ENCODE measurements around the gene CCDC57.
"Not testable (repeated sequence)": the region's sequence is repeated elsewhere in the genome, so short reads cannot be mapped to it uniquely, and the experiment has no call there.

The CCDC57 gene

DNA sequence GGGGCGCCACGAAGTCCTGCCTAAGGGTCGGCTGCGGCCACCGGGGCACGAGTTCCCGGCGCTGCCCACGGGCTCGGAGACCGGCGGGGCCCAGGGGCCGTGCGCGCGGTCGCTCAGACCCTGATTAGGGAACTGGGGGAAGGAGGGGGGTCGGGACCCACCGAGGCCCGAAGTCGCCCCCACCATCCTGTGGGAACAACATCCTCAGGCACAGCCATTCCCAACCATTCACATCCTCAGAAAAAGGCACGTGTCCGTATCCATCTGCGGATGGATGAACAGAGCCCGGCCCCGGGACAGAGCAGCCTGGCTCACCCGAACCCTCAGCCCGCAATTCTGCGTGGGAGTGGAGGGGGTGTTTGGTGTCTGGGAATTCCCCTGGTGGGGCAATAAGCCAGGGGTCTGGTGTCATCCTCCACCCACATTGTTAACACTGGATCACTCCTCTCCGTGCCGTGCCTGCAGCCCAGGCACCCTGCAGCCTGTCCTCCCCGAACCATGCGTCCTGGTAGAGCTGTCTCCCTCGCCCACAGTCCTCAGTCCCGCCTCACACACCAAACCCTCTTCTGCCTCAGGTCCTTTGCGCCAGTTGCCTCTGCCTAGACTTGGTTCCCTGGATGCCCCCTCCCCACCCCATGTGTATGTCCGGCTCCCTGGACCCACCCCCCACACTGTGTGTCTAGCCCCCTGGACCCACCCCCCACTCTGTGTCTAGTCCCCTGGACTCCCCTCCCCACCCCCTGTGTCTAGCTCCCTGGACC is 789 bp upstream of the CCDC57 start:
- DNase-seq = peak in 34 of 56 donors; percentile 10 to 76 (median 48)

DNA sequence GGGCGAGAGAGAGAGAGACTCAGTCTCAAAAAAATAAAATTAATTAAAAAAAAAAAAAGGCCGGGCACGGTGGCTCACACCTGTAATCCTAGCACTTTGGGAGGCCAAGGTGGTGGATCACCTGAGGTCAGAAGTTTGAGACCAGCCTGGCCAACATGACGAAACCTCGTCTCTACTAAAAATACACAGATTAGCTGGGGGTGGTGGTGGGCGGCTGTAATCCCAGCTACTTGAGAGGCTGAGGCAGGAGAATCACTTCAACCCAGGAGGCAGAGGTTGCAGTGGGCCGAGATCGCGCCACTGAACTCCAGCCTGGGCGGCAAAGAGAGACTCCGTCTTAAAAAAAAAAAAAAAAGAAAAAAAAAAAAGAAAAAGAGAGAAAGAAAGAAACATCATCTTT is 2.0 kb downstream of the CCDC57 start:
- DNase-seq = not testable (repeated sequence)

DNA sequence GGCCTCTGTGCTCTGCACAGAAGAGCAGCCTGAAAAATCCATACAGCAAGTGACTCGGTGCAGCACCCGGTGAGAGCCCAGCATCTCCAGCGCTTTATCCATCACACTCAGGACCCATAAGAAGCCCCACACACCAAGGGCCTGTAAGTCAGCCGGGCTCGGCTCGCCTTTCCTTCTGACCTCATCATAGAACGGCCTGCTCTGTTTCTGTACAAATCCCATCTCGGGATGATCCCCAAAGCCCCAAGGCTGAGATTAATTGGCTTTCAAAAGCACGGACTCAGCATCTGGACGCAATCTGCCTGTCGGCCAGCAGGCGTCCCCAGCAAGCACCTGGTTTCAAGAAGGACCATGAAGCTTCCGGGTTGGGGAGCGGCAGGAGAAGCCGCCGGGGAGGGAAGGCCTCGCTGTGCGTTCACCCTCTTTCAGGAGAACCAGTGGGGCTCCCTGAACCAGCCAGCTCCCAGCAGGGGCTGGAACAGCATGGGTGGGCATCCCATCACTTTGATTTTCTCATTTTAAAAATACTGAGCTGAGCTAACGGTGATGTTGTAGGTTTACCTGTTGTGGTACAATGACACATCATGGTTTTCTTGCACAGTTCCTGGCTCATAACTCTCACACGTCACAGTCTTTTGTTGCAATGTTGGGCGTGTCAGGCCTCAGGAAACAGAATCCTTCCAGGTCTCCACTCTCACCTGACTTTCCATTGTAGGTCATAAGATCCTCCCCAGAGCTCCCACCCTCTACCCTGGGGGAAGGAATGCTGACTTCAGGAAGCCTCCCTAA is 6.7 kb downstream of the CCDC57 start:
- peak in 49 of 56 donors; percentile 13 to 84 (median 51) for DNase-seq

DNA sequence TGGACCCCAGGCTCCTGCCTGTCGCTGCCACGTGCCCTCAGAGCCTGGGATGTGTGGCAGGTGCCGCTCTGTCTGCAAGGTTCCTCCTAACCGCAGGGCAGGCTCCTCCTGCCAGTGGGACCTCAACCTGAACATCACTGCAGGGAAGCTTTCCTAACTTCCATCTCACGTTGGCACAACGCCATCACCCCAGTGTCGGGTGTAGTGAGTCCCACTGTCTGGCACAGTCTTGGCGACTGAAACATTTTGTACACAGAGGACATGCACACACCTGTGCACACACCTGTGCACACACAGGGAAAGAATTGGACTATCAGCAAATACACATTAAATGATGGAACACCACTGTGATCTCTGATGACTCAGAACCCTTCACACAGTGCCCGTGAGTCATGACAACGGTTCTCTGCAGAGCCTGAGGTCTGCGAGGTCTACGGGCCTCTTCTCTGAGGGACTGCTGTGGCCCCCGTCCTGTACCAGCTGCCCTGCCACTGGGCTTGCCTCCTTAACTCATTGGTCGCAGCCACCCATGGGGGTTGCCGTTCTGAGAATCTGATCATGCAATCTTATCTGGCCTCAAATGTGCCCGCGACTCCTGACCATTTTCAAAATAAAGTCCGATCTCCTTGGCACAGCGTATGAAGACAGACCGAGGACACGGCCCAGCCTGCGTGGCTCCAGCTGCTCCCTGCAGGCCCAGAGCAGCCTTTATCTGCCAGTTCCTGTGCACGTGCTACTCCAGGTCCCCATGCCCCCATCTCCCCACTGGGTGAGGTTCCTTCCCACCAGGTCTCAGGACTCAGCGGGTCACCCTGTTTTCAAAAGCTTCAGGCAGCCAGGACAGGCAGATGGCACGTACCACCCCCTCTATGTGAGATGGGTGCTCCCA is 7.6 kb downstream of the CCDC57 start:
- peak in 3 of 56 donors; percentile 18 to 35 (median 18) for DNase-seq

DNA sequence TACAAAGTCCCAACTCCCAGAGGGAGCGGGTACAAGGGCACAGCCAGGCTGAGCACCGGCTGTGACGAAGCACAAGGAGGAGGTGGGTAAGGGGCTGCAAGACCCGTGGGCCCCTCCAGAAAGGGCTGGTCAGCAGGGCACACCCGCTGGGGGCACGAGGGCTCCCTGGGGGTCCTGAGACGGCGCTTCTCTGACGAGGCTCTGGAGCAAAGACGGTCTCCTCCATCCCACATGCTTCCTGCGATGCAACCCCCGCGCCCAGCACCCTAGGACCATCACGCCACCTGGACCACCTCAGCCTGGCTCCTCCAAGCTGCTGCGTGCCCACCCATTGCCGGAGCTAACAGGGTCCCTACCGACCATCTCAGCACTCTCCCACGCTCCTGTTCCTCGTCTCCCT is 8.7 kb downstream of the CCDC57 start:
- DNase-seq = no peak

DNA sequence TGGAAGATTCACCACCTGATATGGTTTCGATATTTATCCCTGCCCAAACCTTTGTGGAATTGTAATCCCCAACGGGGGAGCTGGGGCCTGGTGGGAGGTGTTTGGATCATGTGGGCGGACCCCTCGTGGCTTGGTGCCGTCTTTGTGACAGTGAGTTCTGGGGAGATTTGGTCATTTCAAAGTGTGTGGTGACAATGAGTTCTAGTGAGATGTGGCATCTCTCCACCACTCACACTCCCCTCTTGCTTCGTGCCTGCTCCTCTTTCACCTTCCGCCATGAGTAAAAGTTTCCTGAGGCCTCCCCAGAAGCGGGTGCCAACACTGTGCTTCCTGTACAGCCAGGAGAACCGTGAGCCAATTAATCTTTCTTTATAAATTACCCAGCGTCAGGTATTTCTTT is 9.7 kb downstream of the CCDC57 start:
- DNase-seq = no peak

DNA sequence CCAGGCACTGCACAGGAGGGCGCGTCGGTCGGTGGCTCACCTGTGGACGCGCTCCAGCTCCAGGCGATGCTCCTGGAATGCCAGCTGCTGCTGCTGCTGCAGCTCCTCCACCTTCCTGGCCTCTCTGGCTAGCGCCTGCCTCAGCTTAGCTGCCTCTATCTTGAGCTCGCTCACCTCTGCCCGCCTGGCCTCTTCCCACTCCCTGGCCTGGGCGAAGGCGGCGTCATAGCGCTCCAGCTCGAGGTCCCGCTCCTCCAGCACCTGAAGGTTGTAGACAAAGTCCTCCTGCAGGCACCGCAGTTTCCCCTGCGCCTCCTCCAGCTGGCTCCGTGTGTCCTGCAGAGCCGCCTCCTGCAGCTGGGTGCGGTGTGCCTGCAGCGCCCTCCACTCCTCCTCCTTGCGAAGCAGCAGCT is 11.1 kb downstream of the CCDC57 start:
- DNase-seq = no peak

DNA sequence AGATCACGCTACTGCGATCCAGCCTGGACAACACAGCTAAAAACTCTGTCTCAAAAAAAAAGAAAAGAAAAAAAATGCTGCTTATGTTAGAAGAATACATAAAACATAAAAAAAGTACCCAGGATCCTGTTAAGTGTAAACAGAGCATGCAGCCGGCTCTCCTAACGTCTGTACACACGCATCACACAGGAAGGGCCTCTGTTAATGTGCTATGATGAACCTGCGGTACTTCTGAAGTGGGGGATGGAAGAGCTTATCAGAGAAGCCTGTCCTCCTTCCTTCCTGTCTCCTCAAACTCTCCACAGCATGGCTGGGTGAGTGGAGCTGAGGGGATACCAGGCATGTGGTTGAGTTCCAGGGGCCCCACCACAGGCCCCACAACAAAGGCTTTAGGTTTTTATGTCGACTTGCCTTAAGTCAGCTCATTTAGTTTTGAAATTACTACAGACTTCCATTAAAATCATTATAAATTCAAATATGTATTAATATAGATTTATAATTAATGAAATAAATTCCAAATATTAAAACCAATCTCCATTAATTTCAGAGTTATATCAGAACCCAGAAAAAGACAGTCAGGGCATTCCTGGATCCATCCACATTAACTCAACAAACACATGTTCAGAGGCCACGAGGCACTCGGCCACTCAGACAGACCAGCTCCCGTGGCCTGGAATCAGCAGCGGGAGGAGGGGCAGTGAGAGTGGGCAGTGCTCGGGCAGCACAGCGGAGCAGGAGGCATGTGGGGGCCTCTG is 11.7 kb downstream of the CCDC57 start:
- no peak for DNase-seq

DNA sequence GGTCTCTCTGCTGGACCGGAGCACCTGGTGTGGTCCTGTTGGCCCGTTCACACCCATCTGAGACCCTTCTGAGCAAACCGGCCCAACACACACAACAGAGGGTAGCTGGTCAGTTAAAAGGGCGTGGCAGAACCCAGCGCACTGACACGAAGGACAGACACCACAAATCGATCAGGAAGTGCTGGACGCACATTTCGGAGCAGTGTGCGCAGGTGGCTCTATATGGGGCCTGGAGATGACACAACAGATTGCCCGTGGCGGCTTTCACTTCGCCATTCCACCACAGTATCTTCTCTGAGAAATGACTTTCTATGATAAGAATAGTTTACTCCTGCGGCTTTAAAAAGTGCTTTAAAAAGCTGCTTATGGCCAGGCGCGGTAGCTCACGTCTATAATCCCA is 12.5 kb downstream of the CCDC57 start:
- no peak for DNase-seq

DNA sequence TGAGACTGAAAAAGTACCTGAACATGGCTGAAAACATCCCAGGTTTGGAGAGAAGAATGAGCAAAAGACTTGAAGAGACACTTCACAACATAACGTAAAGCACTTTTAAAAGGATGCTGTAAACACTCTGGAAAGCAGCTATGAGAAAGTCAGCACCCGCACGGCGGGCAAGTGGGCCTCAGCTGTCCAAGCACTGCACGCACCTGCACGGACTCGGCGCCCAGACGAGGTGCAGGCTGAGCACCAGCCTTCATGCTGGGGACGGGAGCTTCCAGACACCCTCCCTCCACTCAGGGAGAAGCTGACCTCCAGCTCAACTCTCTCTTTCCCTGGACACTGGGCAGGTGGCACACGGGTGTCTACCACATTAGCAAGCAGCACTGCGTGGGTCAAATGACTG is 13.1 kb downstream of the CCDC57 start:
- DNase-seq = no peak

DNA sequence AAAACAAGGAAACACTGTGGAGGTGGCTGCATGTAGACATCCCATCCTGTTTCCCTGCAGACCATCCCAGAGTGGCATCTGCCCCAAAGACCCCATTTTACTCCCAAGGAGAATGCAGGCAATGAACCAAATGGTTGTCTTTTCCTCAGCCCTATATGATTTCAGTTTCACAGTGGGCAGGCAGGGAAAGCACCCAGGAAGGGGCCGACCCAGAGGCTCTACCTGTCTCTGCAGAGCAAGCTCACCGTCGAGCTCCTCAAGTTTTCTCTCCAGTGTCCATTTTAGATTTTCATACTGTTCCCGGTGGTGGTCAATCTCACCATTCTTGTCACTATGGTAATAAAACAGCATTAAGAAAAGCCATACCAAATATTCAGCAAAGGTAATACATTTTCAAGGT is 14.6 kb downstream of the CCDC57 start:
- DNase-seq = no peak

DNA sequence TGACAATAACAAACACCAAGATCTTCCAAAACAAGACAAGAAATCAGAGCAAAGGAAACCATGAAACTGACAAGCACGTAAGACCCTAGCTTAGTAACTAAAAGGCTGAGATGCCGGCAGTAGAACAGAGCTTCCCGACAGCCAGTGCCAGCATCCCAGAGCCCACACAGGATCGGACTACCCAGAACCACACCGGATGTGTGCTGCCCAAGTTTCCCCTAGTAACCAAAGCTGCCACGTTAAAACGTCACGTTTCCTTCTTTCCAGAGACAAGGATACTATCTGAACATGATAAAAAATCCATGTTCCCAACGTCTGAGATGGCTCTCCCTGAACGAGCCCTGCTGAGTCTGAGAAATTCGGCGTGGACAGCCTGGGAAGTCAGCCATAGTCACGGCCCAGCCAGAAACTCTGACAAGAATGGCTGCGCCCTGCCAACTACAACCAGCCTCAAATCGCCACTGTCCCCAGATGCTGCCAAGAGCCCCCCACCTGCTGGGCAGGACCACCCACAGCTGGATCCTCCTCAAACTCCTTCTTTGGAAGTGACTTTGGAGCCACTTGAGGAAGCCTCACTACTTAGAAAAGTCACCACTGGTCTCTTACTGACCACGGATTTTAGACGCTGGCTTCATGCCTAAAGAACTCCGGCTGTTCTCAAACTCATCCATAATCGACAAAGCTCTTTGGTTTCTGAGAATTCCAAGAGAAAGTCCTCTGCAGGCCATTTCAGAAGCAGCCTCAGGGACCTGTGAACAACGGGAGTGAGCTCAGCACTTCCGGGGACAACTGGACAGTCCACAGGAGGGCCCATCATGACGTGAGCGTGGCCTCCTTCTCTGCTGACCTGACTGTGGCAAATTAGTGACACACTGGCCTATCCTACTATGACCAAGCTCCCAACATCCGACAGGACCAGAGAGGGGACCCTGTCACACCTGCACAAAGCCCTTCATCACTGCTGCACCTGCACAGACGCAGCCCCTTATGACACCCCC is 16.7 kb downstream of the CCDC57 start:
- DNase-seq = no peak

DNA sequence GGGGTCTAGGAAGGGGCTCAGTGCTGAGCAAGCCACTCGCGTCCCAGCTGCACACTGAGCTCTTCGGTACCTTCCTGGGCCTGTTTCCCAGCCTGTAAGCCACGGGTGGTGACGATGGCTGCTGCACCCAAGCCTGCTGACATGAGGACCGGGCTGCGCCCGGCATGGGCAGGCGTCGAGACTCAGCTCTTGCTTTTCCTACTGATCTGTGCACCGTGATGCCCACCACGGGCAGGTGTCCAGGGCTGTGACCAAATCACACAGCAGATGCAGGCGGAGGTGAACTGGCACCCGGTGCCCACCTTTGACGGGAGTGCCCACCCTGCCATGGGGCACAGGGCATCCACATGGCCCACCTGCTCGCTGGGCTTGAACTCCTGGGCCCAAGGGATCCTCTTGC is 17.9 kb downstream of the CCDC57 start:
- no peak for DNase-seq

DNA sequence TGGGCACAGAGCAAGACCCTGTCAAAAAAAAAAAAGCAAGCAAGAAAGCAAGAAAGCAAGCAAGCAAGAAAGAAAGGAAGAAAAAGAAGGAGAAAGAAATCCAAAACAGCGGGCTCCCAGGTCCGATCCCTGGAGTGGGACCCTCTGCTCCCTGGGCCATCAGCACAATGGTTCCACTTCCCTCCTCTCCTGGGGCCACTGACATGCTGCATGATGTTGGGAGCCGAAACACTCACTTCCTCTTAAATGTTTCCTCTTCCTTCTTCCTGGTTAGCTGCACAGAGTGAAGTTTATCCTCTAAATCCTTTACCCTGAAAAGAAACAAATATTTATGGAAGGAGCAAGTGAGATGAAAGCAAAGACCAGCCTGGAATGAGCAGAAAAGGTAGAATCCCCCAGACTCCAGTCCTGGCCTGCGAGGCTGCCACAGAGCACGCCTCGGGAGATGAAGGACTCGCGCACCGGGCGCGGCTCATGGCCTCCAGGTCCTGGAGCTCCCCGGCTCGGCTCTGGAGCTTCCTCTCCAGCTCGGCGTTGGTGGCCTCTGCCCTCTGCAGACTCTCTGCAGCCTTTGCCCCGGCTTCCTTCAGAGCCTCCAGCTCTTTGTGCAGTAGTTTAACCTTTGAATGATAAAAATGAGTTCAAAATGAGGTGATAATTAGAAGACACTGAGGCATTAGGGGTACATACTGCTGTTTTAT is 19.0 kb downstream of the CCDC57 start:
- DNase-seq = peak in 1 of 56 donors; percentile 9

DNA sequence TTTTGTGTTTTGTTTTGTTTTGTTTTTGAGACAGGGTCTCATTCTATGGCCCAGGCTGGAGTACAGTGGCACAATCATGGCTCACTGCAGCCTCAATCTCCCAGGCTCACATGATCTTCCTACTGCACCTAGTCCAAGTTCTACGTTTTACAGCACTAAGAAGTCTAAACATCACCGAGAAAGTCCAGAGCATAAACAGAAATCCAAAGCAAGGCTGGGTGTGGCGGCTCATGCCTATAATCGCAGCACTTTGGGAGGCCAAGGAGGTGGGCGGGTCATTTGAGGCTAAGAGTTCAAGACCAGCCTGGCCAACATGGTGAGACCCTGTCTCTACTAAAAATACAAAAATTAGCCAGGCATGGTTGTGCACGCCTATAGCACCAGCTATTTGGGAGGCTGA is 19.6 kb downstream of the CCDC57 start:
- not testable (repeated sequence) for DNase-seq

DNA sequence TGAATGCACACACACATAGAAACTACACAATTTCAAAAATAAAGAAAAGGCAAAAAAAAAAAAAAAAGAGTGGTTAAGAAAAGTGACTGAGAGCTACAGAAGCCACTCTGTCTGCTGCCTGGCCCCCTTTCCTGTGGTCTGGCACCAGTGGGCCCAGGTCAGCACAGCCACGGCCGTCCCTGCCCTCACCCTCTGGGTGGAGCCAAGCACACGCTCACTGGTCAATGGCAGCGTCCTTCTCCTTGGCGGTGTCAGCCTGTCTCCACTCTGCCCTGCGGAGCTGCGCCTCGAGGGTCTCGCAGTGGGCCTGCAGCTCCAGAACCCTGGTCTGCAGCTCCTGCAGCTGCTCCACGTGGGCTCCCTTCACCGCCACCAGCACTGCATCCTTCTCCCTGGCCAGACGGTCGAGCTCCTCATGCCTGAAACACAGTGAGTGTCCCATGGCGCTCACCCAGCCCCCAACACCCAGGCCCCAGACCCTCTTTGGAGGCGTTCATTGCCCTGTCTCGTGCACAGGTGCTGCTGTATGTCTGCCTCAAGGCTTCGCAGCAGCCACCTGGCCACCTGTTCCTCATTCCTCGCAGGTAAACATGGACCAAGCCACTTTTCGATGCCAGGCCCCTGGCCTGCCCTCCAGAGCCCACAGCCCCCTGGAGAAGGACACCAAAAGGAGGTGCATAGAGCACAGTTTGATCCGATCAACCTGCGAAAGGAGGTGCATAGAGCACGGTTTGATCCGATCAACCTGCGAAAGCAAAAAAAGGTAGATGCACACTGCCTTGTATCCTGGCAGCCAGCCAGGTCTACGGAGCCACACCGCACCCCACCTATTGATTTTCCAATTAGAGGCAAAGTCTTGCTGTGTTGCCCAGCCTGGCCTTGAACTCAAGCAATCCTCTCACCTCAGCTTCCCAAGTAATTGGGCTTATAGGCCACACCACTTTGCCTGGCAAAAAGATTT is 24.4 kb downstream of the CCDC57 start:
- no peak for DNase-seq

DNA sequence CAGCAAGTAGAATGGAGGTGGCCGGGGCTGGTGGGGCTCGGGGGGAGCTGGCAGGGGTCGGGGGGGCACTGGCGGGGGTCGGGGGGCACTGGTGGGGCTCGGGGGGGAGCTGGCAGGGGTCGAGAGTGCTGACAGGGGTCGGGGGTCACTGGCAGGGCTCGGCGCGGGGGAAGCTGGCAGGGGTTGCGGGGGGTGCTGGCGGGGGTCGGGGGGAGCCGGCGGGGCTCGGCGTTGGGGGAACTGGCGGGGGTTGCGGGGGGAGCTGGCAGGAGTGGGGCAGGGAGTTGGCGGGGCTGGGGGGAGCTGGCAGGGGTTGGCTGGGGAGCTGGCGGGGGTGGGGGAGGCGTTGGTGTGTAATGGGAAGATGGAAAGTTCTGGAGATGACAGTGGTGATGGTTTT is 25.1 kb downstream of the CCDC57 start:
- no peak for DNase-seq

DNA sequence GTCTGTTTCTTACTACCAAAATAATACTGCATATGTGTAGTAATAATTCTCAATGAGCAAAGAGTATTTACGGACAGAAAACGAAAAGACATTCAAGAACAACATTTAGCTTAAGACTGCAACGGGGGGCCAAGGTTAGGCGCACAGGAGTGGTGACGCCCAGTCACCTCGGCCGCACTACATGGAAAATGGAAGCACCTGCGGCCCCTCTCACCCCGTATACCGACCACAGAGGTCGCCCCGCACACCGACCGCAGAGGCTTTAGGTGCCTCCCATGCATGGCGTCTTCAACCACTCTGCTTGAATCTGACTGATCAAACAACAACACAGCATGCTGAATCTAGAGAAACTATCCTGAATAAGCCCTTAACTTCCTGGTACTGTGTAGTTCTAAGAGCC is 26.4 kb downstream of the CCDC57 start:
- no peak for DNase-seq
